Hippocampal formation (tissue), 2 donors: ENCODE results near the gene FICD.
A peak's percentile ranks its signal among the peaks of the same experiment; 100 is the strongest.

Experiments
- DNase-seq, 2 donors: peaks; one replicate each; lab custom pipeline; 2025; lab: John Stamatoyannopoulos, UW

FICD gene

GRCh38 chr12:108502922-108503321, 12.2 kb upstream of the FICD start:
- no peak for DNase-seq

- no peak for DNase-seq
Observed at GRCh38 chr12:108505129-108505528, 9.9 kb upstream of the FICD start.

DNA sequence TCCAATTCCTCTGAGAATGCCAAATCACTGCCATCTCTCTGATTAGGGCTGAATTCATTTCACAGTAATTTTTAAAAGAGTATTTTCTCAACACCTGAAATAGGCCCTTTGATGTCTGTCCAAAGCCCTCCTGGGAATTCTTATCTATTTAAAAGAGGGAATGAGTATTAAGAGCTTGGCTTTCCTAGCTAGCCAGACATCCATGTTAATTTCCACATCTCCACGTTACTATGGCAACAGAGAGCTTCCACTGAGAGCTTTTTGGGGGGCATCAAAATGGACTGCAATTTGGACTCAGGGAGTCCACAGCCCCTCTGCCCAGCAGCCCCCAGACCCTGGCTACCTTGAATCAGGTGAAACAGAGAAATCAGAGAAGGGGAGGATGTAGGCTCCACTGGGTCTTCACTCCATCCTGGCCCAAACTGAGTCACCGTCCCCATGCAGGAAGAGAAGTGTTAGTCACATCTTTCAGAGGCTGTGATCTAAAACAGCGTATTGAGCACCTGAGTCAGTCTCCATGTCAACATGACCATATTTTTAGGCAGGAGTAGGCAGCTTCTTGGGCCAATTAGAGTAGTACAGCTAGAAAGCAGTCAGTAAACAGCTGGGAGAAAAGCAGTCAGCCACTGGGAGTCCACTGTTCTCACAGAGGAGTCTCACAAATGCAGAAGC, 7.0 kb upstream of the FICD start:
- DNase-seq = no peak

GRCh38 chr12:108509806-108510205, 5.3 kb upstream of the FICD start:
- DNase-seq = no peak

DNA sequence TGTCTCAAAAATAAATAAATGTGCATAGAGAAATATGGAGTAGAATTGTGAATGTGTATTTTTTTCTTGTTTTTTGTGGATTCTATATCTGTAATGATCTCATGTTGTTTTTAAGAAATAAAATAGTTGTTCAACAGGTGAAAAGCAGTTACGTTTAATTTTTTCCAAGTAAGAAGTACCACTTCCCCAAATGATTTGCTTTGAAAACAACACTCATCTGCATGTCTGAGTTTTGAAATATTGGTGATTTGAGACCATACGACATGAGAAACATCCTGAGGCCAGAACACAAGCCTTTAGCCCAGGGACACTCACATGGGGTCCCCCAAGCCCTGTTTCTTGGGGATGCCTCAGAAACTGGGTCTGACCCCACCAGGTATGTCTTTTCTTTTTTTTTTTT, 4.2 kb upstream of the FICD start:
- no peak for DNase-seq

DNA sequence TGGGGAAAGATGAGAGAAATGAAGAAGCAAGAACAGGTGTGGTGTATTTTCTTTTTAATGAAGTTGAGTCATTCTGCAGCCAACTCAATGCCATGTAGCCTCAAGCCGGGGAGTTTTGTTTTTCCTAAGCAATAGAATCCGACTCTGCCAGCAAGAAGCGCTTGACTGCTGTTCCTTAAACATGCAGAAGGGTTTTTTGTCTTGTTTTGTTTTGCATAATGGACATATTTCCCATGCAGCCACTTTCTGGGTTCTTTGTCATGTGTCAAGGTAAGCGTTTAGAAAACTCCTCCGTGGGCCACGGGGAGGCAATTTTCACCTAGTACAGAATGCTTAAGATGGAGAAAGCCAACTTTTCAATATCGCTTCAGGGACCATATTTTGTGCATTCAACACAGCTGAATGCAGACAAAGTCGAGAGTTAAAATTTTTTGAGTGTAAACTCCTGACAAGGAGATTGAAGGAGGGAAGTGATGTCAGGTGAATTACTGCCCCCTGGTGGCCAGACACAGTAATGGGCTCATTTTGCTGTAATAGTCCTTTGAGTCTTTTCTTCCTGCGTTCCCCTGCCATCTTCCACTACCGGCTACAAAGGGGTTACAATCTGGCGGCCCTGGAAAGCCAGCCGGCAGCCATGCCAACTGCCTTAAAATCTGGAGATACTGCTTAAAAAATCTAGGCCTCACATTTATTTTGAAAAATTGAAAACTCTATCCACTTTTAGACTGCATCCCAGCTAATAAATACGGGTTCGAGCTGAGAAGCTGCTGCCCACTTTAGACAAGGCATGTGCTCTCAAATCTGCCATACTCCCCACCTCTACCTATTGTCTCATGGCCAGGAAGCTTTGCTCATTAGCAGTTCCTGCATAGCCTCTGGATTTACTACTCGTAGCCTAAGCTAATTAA, 3.2 kb upstream of the FICD start:
- DNase-seq = peak; percentile 59 to 69

DNA sequence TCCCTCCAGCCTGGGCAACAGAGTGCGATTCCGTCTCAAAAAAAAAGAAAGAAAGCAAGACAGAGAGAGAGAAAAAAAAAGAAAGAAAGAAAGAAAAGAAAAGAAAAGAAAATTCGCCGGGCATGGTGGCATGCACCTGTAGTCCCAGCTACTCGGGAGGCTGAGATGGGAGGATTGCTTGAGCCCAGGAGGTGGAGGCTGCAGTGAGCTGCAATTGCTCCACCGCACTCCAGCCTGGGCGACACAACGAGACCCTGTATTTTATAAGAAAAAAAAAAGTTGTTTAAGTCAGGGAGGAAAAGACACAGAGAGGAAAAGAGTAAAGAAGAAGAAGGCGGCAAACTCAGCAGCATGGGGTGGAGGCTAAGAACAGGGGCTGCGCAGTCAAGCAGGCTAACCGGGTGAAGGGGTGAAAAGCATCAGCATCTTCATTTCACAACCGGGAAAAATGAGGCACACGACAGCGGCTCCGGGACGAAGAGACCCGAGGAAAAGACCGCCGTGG, 557 bp upstream of the FICD start:
- DNase-seq = no peak

GRCh38 chr12:108515916-108516315, 839 bp downstream of the FICD start:
- no peak for DNase-seq

- no peak for DNase-seq
Observed at GRCh38 chr12:108516511-108517275, 1.6 kb downstream of the FICD start.

- DNase-seq = no peak
Observed at GRCh38 chr12:108517288-108518100, 2.4 kb downstream of the FICD start.

DNA sequence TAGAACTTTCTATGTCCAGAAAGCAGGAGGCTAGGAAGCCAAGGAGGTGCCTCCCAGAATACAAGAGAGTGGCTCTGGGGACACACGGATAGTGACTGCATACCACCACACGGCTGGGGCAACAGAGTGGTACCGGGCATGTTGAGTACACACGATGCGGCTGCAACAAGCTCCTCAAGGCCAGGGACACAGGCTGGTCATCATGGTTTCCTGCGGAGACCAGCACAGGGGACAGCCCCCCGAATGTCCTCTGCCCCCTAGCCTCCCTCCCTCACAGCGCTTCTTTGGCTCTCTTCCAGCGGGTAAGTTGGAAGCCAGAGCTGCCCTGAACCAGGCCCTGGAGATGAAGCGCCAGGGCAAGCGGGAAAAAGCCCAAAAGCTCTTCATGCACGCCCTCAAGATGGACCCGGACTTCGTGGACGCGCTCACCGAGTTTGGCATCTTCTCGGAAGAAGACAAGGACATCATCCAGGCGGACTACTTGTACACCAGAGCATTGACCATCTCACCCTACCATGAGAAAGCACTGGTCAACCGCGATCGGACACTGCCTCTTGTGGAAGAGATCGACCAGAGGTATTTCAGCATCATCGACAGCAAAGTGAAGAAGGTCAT, 3.1 kb downstream of the FICD start:
- no peak for DNase-seq

DNA sequence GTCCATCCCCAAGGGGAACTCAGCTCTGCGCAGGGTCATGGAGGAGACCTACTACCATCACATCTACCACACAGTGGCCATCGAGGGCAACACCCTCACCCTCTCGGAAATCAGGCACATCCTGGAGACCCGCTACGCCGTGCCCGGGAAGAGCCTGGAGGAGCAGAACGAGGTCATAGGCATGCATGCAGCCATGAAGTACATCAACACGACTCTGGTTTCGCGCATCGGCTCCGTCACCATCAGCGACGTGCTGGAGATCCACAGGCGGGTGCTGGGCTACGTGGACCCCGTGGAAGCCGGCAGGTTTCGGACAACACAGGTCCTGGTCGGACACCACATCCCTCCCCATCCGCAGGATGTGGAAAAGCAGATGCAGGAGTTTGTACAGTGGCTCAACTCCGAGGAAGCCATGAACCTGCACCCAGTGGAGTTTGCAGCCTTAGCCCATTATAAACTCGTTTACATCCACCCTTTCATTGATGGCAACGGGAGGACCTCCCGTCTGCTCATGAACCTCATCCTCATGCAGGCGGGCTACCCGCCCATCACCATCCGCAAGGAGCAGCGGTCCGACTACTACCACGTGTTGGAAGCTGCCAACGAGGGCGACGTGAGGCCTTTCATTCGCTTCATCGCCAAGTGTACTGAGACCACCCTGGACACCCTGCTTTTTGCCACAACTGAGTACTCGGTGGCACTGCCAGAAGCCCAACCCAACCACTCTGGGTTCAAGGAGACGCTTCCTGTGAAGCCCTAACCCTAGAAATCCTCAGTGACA, 3.8 kb downstream of the FICD start:
- DNase-seq = no peak

DNA sequence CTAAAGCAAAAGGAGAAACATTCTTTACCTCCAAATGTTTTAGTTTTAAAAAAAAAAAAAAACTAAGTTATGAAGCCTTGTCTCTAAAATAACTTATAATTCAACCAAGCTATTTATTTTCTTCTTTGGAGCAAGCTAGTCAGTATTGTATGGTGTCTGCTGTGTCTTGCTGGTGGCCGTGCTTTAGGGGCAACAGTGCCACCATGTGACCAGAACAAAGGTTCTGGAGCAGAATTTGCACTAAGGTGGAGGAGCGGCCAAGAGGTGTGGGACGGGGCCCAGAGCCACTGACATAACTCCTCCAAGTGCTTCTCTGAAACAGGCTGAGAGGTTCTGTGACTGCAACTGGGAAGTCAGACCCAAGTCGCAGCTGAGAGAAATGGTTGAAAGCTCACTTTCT, 4.5 kb downstream of the FICD start:
- no peak for DNase-seq

GRCh38 chr12:108523365-108523764, 8.3 kb downstream of the FICD start:
- peak in 1 of 2 donors; percentile 28 for DNase-seq

DNA sequence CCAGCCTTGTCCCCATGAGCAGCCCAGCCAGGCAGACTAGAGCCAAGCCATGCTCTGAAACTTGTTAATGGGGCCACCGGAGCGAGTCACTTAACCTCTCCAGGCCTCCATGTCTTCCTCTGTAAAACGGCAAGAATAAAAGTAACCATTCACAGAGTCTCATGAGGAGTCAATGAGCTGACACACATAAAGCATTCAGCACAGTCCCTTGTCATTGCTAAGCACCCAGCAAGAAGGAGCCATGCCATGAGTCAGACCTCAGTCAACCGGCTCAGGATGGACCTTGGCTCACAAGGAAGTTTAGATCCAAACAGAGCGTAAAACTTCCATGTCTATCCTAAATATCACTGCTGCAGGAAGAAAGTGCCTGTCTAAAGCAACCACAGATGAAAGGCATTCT, 10.6 kb downstream of the FICD start:
- no peak for DNase-seq

DNA sequence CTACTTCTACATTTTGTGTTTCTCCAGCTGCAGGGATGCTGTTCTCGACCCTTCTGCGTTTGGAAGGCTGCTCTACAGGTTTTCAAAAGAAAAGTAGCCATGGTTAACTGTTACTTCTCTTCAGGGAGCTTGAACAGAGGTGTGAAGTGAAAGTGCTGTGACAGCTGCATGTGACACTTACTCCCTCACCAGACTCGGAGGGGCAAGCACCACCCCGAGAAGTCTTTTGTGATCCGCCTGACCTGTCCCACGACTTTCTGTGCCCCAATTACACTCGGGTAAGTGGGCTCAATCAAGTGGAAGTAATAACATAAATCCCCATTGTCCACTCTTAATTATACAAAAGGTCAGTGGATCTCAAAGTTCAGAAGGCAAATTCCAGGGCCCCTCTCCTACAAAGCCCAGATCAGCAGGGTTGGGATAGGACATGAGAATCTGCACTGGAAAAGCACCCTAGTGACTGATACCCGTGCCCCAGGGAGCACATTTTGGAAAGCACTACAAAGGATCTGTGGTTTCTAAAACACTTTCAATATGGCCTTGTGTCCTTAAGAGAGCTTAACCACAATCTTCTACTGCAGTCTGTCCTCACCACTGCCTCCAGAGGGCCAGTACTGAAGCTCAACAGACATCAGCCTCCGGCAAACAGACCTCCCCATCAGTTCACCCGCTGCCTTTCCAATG, 11.5 kb downstream of the FICD start:
- DNase-seq = no peak

GRCh38 chr12:108527166-108527496, 12.1 kb downstream of the FICD start:
- no peak for DNase-seq

GRCh38 chr12:108530161-108530560, 15.1 kb downstream of the FICD start:
- DNase-seq = no peak

- no peak for DNase-seq
Observed at GRCh38 chr12:108531929-108532848, 17.1 kb downstream of the FICD start.
